Middle frontal gyrus (tissue), 1 donor: Measurements from ENCODE around the gene BCAT1.
"Not testable (repeated sequence)": the region's sequence is repeated elsewhere in the genome, so short reads cannot be mapped to it uniquely, and the experiment has no call there.

Source experiments
- DNase-seq: peaks from one replicate; pipeline ENCODE4 v3.0.0-alpha.2; 2015; ENCODE audit warnings: low spot score; ENCODE audit errors: extremely low spot score

Gene BCAT1

DNA sequence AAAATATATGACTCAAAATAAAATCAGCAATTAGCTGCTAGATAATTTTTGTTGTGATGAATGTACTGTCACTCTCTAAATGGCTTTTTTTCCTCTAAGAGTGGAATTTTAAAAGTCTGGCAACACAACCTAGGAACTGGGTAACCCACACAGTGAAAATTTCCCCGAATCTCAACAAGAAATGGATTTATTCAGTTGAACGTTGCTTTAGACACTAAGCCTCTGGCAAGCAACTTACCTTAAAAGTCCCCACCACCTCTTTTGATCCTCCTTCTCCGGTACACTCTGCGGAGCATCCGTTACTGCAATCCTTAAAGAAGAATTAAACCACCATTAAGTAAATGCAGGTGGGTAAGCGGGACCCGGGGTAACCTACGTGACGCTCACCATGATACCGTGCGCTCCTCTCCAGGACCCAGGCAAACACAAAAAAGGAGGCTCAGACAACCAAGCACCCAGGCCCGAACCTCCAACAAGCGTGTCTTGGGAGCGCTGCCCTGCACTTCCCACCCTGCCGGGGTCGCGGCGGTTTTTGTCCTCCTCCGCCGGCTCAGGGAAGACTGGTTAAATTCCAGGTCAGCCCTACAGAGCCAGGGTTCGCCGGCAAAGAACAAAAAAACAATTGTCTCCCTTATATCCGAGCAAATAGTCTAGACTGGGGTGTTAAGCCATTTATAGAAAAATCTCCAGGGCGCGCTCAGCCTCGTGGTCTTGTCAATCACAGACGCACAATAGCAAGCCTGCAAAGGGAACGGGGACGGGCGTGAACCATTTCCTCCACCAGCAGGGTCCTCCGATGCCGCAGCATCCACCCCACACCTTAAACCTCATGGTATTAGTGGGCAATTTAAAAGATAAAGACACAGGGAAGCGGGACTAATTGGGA is 47.1 kb downstream of the BCAT1 start:
- DNase-seq: peak; percentile 19

DNA sequence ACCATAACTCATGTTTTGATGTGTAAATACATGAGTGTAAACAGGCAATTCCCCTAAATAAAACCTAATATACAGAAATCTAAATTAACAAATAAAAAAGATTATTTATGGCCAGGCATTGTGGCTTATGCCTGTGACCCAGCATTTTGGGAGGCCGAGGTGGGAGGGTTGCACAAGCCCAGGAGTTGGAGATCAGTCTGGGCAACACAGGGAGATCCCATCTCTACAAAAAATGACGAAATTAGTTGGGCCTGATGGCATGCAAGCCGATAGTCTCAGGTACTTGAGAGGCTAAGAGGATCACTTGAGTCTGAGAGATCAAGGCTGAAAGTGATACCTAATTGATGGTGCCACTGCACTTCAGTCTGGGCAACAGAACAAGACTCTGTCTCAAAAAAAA is 48.7 kb downstream of the BCAT1 start:
- no peak for DNase-seq

DNA sequence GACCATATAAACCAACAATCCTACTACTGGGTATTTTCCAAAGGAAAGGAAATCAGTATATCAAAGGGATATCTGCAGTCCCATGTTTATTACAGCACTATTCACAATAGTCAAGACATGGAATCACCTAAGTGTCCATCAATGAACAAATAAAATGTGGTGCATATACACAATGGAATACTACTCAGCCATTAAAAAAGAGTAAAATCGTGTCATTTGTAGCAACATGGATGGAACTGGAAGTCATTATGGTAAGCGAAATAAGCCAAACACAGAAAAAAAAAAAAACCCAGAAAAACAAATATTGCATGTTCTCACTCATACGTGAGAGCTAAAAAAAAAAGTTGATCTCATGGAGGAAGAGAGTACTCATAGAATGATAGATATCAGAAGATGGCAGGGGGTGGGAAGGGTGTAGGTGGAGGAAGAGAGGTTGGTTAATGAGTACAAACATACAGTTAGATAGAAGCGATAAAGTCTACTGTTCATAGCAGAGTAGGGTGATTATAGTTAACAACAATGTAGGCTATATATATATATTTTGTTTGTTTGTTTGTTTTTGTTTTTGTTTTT is 49.3 kb downstream of the BCAT1 start:
- no peak for DNase-seq

DNA sequence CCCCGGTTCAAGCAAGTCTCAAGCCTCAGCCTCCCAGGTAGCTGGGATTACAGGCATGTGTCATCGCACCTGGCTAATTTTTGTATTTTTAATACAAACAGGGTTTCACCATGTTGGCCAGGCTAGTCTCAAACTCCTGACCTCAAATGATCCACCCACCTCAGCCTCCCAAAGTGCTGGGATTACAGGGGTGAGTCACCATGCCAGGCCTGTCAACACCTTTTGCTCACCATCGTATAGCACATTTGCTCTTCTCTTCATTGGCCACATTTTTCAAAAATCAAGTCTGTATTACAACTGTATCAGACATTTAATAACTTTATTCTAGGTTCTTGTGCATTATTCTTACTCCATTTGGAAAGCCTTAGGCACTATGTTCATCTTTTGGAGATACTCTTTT is 50.3 kb downstream of the BCAT1 start:
- no peak for DNase-seq

DNA sequence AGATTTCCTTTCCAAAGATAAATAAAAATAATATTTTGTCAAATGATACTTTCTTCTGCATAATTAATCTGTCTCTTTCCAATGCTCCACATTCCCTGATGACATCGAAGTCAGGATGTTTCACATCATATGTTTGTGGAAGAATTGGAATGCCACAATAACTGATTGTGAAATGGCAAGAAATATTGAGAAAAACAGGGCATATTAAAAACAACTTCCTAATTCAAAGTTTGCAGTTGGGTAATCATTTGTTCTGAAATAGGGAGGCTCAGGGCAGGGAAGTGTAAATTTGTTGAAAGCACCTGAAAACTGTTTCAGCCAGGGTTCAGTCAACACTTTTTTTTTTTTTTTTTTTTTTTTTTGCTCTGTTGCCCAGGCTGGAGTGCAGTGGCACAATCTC is 50.7 kb downstream of the BCAT1 start:
- no peak for DNase-seq

DNA sequence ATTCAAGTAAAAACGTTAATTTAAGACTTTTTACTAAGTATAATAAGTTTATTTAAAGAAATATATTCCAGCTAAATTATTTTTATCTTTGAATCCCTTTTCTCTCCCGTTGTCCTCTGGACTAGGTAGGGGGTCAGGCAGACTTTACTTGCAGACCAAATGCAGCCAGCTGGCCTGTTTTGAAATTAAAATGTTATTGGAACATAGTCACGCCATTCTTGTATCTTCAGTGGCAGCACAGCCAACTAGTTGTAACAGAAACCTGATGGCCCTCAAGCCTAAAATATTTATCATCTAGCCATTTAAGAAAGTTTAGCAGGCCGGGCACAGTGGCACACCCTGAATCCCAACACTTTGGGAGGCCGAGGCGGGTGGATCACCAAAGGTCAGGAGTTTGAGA is 52.7 kb downstream of the BCAT1 start:
- DNase-seq: no peak

DNA sequence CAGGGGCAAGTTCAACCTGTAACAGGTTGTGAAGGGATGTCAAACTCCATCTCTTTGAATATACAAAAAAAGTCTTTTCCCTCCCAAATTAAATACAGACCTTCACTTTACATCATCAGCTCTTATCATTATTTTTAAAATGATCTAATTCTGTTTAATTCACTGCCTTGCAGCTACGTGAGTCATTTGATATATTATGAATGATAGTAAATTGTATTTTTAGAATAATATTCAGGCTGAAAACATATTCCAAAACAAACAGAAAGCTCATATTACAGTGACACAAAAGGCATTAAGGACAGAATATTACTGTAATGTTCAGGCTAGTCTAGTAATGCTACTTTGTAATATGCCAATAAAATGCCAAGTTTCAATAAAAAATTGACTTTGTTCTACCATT is 53.3 kb downstream of the BCAT1 start:
- DNase-seq: no peak

DNA sequence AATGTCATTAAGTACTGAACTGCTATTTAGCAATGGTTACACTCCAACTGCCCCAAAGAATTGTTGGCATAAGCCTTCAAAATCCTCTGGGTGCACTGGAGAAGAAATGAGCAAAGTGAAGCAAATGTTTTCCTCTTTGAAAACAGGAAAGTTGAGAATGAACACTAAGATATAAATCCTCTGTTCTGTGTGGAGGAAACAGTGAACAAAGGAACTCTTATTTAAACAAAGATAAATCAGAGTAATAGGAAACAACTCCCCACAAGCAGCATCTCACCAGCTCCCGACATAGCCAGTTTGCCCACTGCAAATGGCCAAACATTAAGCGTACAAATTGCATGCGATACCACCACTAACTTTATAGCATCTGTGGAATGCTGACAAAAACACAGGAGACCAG is 54.0 kb downstream of the BCAT1 start:
- DNase-seq: no peak

DNA sequence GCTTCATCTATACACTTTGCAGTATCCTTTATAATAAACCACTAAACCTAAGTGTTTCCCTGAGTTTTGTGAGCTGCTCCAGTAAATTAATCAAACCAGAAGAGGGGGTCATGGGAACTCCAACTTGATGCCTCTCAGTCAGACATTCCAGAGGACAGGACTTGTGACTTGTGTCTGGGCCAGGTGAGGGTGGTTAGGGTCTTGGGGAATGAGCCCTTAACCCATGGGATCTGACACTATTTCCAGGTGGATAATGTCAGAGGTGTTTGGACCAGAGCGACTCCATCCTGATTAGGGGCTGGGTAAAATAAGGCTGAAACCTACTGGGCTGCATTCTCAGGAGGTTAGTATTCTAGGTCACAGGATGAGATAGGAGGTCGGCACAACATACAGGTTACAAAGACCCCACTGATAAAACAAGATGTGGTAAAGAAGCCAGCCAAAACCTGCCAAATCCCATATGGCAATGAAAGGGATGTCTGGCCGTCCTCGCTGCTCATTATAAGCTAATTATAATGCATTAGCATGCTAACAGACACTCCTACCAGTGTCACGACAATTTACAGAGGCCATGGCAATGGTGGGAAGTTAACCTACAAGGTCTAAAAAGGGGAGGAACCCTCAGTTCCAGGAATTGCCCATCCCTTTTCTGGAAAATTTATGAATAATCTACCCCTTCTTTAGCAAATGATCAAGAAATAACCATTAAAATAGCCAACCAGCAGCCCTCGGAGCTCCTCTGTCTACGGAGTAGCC is 58.7 kb downstream of the BCAT1 start:
- DNase-seq: no peak

DNA sequence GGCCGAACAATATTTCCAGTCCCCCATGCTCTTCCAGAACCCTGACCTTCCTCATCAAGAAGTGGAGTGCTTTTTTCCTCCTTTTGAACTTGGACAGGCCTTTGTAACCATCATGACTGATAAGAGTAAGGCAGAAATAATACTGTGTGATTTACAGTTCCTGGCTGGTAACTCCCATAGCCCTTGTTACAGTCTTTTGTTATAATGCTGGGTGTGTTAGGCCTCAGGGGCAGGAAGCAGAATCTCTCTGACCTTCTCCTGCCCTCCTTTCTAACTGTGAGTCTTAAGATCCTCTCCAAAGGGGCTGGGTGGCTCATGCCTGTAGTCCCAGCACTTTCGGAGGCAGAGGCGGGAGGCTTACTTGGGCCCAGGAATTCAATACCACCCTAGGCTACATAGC is 59.5 kb downstream of the BCAT1 start:
- no peak for DNase-seq

DNA sequence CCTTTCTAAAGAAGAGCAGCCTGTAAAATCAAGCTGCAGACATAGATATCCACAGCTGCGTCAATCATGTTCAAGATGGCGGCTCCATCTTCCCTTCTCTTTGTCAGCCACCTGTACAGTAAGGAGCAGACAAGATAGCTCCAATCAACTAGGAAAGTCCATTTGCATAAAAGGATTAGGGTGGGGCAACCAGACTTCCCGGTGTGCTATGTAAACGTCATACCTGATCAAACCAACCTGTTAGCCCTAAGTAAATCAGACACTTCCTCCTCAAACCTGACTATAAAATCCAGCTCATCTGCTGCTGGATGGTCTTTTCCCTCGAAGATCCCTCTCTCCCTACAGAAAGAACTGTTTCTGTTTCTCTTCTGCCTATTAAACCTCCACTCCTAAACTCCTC is 60.1 kb downstream of the BCAT1 start:
- DNase-seq: no peak

DNA sequence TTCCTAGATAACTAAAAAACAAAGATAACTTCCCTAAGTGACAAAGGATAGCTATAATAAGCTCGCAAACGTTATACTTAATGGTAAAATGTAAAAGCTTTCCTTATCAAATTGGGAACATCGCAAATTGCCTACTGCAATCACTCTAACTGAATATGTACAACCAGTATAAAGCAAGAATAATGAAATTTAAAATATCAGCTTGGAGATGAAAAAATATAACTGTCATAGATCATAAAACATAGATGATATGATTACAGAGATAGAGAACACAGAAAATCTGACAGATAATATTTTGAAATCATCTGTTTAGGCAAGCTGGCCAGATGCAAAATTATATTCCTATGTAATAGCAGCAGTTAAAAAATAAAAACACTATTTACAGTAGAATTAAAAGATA is 64.0 kb downstream of the BCAT1 start:
- no peak for DNase-seq

DNA sequence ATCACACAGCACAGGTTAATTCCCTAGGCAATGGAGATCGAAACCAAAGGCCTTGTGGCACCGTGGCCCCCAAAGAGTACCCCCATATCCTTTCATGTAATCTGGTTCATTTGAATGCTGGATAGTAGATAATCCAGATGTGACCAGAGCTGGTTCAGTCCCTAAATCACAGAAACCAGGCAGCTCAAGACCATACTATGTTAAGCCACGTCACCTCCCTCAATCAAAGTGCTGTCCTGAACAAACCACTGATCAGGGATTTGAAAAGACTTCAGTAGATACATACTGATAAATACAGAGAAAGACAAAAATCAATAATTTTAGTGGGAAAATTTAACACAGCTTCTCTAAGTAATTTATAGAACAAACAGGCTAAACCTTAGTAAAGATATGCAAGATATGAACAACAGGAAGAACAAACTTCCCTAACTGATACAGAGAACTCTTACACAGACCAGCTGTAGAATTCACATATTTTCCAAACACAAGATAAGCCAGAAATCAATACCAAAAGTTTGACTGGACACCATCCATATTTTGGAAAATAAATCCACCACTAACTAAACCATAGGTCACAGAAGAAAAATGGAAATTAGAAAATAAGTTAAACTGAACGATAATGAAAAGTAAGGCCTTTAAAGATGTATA is 67.1 kb downstream of the BCAT1 start:
- no peak for DNase-seq

DNA sequence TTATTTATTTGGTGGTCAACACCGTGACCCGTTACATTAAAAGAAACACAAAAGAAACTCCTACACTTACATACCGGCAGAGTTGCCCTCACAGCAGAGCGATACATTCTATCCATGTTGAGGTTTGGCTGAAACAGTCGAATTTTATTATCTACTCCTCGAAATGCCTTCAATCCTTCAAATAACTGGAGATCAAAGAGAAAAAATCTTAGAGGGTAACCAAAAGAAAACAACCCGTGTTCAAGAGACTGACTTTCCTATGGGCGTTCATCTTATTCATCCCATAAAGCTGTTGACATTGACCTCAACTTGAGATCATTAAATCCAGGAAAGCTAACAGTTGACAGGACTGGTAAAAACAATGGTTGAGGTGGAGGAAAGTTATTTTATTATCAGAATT is 67.7 kb downstream of the BCAT1 start:
- DNase-seq: no peak

DNA sequence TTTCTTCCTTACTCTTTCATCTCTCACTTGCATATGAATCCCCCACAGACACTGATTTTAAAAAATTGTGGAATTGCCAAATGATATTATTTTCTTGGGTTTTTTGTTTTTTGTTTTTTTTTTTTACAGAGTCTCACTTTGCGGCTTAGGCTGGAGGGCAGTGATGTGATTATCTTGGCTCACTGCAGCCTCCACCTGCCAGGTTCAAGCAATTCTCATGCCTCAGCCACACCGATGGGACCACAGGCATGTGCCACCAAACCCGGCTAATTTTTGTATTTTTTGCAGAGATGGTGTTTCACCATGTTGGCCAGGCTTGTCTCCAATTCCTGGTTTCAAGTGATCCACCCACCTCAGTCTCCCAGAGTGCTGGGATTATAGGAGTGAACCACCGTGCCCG is 68.2 kb downstream of the BCAT1 start:
- DNase-seq: no peak

DNA sequence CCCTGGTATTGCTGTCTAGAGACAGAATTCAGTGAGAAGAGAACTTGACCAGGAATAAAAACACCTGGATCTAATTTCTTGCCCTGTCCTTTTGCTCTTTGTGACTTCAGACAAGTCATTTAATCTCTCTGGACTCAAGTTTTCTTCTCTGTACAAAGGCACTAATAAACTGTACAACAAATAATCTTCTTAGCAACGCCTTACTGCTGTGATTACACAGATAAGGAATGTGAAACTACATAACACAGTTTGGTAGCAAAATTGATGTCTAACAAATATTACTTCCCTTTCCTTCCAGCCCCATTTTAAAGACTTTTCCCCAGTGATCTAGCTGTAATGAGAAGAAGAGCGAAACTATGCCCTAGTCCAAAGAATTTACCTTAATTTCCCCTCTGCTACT is 69.3 kb downstream of the BCAT1 start:
- no peak for DNase-seq

DNA sequence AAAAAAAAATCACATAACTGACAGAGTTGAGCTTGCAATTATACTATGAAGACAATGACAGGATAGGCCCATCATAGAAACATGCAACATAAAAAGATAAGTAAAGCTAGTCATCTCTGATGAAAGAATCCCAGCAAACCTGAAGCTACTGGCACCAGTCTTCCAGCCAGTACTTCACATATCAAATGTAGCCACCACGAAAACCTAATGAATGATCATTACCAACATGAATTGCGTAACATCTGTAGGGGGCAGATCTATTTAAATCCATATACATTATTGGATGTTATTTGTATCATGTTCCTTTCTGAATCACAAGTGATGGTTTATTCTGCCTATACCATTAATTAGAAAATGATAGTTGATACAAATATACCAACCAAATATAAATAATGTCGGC is 73.9 kb downstream of the BCAT1 start:
- no peak for DNase-seq

DNA sequence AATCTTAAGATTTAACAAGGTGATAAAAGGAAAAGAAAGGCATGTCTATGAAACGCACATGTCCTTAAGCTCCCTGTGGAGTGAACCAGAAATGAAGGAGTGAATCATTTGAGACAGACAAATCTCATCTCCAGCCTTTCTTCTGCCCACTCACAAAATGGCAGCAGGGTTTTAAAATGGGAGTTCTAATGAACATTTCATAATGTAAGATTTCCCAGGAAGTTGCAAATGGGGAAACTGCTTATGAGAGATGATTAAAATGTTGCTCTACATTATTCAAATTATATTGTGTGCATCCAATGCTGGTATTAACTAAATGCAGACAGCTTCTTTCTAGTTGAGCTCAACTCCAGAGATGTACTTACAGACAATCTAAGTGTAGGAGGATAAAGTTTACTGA is 76.7 kb downstream of the BCAT1 start:
- no peak for DNase-seq

DNA sequence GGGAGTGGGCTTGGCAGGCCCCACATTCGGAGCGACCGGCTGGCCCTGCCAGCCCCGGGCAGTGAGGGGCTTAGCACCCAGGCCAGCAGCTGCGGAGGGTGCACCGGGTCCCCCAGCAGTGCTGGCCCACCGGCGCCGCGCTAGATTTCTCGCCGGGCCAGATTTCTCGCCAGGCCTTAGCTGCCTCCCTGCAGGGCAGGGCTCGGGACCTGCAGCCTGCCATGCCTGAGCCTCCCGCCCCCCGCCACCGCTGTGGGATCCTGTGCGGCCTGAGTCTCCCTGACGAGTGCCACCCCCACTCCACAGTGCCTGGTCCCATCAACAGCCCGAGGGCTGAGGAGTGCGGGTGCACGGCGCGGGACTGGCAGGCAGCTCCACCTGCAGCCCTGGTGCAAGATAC is 82.8 kb downstream of the BCAT1 start:
- DNase-seq: not testable (repeated sequence)

DNA sequence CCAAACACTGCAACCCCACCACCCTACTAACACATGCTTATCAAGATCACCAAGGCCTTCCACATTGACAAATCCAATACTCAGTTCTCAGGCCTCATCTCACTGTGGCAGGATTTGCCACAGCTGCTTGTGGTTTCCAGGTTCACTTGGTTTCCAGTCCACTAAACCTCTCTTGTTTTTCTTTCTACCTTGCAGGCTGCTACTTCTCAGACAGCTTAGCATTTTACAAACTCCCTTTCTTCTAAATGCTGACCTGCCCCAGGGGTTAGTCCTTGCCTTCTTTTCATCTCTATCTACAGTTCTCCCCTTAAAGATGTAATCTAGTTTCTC is 84.1 kb downstream of the BCAT1 start:
- no peak for DNase-seq

DNA sequence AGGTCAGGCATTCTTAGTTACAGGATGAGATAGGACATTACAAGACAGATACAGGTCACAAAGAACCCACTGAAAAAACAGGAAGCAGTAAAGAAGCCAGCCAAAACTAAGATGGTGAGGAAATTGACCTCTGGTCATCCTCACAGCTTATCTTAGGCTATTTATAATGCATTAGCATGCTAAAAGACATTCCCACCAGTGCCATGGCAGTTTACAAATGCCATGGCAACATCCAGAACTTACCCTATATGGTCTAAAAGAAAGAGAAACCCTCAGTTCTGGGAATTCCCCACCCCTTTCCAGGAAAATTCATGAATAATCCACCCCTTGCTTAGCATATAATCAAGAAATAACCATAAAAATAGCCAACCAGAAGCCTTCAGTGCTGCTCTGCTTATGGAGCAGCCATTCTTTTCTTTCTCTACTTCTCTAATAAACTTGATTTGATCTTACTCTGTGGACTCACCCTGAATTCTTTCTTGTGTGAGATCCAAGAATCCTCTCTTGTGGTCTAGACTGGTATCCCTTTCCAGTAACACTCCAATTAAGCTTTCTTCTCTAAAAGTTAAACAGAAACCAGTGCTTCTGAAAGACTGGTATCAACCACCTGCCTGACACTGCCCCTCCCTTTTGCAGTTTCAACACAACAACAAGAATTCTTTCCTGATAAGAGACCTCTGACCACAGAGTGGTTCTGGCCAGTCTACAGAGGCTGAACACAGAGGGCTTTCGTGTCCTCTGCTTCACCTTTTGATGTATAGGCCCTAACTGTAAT is 86.9 kb downstream of the BCAT1 start:
- no peak for DNase-seq
